ENCODE data around the gene H1-8. TPM values are rescaled to one million over a fixed set of nuclear protein-coding genes. Genes with fewer than 3 reads are reported as not detected.

Gene H1-8
- total RNA-seq, 1 experiment from 2014 or later = not detected

GRCh38 chr3:129553719-129554118 is 10.7 kb downstream of the H1-8 start:
- no peaks in the 10 kb centered on the region for H3K79me2 ChIP-seq (ENCODE audit: insufficient read depth, low read length)
- no peak for TF ChIP-seq CEBPB (IDR thresholded peaks at IDR 0.05; ENCODE audit: low read depth)
- TF ChIP-seq EGR1 (IDR thresholded peaks at IDR 0.05; ENCODE audit: low read depth) = no peak
- no peak for TF ChIP-seq ZBTB33 (IDR thresholded peaks at IDR 0.05; ENCODE audit: extremely low read depth, insufficient replicate concordance, low read length)
- TF ChIP-seq SP1 (IDR thresholded peaks at IDR 0.05; ENCODE audit: low read depth) = no peak
- TF ChIP-seq SRF (IDR thresholded peaks at IDR 0.05; ENCODE audit: low read depth) = no peak
- no peak for TF ChIP-seq YY1 (IDR thresholded peaks at IDR 0.05; ENCODE audit: extremely low read depth, insufficient replicate concordance, low read depth, low read length)
- TF ChIP-seq EZH2 (IDR thresholded peaks at IDR 0.05) = no peak
- TF ChIP-seq ZNF274 (IDR thresholded peaks at IDR 0.05; ENCODE audit: low read depth, low read length) = no peak
- ChIA-PET CTCF (no interaction called here), RAD21 (ENCODE audit: low non-redundant PET in 1 of 2, low total read pairs in 2 of 2, uncharacterized antibody in 2 of 2, unreplicated experiment in 2 of 2) (no interaction called here), POLR2A (no interaction called here)
- intact Hi-C loops (cut with micrococcal nuclease) = no loop called here
- peak; percentile 59 for ATAC-seq
- H3K4me3 ChIP-seq (replicated peaks in 1 of 2; ENCODE audit: low read depth in 1 of 2, low read length in 2 of 2) = no peak overlapping the region
- H3K9me2 ChIP-seq (ENCODE audit: insufficient read depth) = no peaks in the 10 kb centered on the region
- no peaks in the 10 kb centered on the region for H3K36me3 ChIP-seq (ENCODE audit: control insufficient read depth in 1 of 2, insufficient read depth in 2 of 2, low read length in 2 of 2)
- peaks cover 0 to 6% of the 10 kb centered on the region in 2 experiments; a peak in 1 of 4 replicates for H3K4me1 ChIP-seq (ENCODE audit: control insufficient read depth in 1 of 2, insufficient read depth in 2 of 2, low read length in 2 of 2)
- H4K20me1 ChIP-seq (ENCODE audit: insufficient read depth) = no peaks in the 10 kb centered on the region
- no peak for DNase-seq (ENCODE audit: low read depth, low spot score)
- H3K9ac ChIP-seq (ENCODE audit: low read length) = no peak overlapping the region
- H3K4me2 ChIP-seq (ENCODE audit: low read length) = 0 out of 2 replicates have a peak overlapping the region, but pooled peaks have one; percentile 11
- H3K27me3 ChIP-seq (ENCODE audit: insufficient read depth, low read length) = no peaks in the 10 kb centered on the region
- no TSS peak for BruUV-seq (replicated peaks)
- H3K27ac ChIP-seq (ENCODE audit: low read depth, low read length) = no peak overlapping the region
- H3K9me3 ChIP-seq (ENCODE audit: control insufficient read depth in 1 of 2, insufficient read depth in 1 of 2, low read depth in 1 of 2, low read length in 2 of 2) = no peaks in the 10 kb centered on the region
- H2AFZ ChIP-seq (ENCODE audit: low read depth, low read length, poor library complexity, severe bottlenecking) = no peak overlapping the region
